GM18511 (cell line): ENCODE results near the gene POLL.
A peak's percentile ranks its signal among the peaks of the same experiment; 100 is the strongest.

Source experiments
- ATAC-seq: cut with Tn5 transposase; IDR thresholded peaks from one replicate; pipeline ENCODE4 v1.9.1; 2021; ENCODE audit warnings: mild to moderate bottlenecking, moderate library complexity; ENCODE audit not compliant: unreplicated experiment

POLL gene

DNA sequence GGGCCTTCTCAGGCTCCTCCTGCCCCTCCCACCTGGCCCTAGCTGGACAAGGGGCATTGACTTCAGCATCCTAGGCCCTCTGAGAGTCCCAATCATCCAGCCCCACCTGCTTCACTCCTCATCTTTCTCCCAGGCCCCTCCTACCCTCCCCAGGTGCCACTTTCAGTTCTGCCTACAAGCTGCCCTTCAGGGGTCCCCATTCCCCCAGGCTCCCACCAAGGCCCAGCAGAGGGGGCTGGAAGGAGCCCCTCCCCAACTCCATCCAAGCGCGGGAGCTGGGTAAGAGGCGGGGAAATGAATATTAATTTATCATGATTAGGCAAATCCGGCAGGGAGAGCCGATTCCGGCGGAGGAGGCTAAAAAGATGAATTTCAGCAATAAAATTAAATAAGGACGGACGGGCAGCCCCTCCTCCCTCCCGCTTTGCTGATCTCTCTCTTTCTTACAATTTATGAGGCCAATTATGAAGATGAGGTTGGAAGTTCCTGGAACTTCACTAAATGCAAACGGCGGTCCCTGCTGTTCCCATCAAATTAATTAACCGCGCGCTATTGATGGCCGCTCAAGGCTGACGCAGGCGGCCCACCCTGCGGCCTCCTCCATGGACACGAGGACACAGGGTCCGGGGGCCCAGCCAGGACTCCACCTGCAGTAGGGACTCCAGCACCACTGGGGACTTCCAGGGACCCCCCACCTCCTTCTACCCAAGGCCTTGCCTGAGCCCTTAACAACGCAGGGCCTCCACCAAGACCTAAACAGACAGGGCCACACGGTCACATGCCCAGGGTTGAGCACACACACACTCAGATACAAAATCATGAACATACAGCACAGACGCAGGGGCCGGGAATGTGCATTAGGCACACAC is 13.9 kb downstream of the POLL start:
- no peak for ATAC-seq

DNA sequence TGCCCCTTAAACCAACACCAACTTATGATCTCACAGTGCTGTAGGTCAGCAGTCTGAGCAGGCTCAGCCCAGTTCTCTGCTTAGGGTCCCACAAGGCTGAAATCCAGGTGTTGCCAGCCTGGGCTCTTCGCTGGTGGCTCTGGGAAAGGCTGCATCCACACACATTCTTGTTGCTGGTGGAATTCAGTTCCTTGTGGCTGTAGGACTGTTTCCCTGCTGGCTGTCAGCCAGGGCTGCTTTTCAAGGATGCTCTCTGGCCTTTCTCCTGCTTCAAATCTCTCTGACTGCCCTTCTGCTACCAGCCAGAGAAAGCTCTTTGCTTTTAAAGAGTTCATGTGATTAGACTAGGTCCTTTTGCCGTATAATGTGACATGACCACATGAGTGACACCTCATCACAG is 15.3 kb downstream of the POLL start:
- no peak for ATAC-seq

DNA sequence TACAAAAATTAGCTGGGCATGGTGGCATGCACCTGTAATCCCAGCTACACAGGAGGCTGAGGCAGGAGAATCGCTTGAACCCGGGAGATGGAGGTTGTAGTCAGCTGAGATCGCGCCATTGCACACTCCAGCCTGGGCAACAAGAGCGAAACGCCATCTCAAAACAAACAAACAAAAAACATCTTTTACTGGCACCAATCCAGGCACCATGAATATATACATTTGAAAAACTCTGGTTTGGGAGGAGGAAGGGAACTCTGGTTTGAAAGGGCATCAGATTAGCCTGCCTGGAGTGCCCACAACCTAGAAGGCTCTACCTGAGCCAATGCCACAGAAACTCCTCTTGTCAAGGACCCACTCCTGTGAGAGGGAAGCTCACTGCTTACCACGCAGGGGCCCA is 15.9 kb downstream of the POLL start:
- no peak for ATAC-seq

DNA sequence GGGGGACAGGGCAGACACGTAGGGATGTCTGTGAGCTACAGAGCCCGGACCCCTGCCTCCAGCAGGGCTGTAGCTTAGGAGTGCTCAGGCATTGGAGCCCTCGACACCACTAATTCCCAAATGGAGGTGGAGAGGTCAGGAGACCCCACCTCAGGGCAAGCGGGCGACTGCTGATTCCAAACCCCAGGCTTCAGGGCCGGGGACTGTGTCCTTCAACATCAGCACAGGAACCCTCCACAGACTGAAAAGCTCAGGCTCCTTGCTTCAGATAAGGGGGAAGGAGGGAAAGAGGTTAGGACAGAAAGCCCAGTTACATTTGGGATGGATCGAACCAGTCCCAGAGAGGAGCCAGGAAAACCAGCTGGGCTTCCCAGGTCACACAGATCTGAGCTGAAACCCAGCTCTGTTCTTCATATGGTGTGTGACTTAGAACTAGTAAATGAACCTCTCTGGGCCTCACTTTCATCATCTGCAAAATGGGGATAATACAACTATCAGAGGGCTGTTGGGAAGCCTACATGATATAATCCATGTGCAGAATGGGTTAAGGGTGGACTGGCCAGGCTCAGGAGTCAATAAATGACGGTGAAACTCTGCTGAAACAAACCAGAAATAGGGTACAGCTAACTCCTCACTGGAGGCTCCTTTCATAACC is 16.7 kb downstream of the POLL start:
- ATAC-seq = no peak

DNA sequence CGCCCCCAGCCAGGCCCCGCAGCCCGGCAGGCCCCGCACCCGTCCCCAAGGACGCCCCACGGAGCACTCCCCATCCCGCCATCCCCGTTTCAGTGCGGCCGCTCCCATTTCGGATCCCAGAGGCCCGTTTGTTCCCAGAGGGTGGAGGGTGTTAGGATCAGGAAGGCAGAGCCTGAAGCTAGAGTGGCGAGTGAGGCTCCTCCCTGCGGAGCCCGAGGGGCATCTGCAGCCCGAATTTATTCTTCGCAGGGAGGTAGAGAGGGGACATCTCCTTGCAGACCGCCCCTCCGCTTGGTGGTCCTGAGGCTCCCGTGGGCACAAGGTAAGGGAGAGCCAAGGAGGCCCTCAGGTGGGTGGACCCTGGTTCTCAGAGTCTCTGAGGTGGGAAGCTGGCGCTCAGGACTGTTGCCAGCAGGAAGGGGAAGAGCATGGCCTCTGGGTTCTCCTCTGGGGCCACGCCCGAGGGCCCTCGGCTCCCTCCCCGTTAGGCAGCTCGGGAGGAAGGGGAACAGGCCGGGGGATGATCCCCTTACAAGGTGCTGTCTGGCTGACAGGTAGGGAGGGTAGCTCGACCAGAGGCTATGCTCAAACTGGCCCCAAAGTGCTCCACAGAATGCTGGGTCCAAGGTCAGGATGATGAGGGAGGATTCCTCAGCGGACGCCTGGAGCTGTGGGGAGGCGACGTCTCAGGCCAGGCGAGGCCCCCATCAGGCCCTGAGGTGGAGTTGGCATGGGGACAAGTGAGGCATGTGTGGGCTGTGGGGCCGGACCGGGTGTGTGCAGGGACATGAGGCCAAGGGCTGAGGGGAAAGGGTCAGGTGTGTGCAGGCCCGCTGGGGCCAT is 17.4 kb downstream of the POLL start:
- peak; percentile 16 for ATAC-seq

DNA sequence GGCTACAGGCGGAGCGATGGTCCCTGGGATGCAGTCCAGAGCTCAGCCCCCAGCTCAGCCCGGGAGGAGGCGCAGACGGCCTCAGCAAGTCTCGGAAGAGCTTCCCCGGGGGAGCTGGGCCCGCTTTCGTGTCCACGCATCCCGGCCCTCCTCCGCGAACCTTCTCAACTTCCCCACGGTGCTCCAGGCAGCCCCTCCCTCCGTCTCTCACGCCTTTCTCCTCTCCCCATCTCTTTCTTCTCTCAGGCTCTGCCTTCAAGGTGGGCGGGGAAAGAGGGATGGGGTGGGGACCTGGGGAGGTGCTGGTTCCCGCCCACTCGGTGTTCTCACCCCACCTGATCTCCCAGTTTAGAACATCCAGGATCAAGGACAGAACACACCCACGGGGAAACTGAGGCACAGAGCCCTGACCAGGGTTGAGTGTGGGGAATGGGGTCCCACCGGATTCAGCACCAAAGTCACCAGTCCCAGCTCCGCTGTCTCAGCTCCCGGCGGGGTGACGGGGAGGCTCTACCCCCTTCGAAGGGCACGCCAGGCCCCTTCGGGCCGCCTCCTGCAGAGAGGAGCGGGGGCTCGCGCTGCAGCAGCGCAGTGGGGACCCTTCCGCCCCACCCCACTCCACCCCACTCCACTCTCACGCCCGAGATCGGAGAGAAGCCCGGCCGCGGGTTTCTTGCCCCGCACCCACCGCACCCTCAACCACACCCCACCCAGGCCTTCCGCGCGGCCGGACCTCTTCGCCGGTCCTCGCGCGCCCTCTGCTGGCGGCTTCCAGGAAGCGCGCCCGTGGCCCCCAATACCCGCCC is 18.2 kb downstream of the POLL start:
- ATAC-seq = peak; percentile 68

DNA sequence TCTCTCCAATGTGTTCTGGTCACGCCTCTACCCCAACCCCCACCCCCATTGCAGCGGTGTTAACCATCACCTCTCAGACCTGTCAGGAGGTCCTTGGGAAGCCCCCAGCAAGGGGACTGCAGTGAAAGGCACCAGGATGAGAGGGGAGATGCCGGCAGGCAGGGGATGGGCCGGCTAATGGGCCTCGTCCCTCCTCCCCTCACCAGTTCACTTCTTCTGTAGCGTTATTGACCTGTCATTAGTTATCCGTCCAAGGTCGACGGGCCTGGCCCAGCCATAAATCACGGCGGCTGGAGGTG is 18.8 kb downstream of the POLL start:
- ATAC-seq = no peak

DNA sequence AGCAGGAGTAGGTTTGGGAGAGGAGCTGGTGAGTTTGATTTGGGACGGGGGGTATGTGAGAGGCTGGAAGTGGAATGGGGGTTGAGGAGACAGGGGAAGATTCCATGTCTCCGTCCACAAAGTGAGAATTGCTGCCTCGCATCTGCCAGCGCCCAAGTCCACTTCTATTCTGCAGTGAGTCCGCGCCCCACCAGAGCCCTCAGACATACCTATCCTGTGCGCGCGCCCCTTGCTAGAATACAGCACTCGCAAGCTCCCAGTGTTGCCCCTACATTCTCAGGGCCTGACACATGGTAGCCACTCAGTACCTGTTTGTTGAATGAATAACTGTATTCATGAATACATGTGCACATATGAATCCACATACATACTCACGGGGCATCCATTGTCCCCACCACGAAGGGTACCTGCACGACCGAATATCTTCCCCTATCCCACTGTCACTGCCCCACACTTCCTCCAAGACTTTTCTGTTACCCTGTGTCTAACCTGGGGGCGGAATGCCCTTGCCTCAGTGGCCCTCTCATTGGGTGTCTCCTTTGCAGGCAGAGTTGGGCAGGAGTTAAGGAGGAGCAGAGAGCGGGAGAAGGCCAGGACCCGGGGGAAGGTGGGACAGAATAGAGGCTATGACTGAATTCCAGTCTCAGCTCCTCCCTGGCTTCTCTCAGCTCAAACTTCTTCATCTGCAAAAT is 19.9 kb downstream of the POLL start:
- no peak for ATAC-seq

DNA sequence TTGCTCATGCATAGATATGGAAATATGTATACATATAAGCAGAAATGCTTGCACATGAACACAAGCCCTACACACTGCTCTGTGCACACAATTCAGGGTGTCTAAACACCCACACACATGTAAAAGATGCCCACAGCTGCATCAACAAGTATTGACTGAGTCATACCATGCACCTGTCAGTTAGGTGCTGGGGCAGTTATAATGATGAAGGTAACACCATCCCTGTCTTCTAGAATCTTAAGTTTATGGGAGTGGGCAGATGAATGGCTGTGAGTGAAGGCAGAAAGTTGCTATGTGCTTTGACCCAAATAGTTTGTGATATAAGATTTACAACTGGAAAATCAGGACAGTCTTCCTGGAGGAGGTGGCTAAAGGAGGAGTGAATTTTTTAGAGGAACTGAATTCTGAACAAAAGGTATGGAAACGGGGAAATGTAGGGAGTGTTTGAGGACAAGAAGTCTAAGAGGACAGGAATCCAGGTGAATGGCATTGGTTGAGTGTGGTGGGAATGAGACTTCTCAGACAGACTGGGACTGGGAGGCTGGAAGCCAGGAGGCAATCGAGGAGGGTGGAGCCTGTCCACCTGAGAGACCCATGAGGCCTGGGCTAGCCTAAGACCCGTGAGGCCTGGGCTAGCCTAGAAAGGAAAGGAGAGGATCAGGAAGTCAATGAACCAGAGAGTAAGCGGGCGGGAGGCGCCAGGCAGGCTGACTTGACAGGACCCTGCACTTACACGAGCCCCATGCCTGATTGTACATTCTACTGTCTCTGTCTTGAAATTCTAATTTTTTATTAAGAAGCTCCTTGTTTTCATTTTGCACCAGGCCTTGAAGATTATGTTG is 20.7 kb downstream of the POLL start:
- no peak for ATAC-seq

DNA sequence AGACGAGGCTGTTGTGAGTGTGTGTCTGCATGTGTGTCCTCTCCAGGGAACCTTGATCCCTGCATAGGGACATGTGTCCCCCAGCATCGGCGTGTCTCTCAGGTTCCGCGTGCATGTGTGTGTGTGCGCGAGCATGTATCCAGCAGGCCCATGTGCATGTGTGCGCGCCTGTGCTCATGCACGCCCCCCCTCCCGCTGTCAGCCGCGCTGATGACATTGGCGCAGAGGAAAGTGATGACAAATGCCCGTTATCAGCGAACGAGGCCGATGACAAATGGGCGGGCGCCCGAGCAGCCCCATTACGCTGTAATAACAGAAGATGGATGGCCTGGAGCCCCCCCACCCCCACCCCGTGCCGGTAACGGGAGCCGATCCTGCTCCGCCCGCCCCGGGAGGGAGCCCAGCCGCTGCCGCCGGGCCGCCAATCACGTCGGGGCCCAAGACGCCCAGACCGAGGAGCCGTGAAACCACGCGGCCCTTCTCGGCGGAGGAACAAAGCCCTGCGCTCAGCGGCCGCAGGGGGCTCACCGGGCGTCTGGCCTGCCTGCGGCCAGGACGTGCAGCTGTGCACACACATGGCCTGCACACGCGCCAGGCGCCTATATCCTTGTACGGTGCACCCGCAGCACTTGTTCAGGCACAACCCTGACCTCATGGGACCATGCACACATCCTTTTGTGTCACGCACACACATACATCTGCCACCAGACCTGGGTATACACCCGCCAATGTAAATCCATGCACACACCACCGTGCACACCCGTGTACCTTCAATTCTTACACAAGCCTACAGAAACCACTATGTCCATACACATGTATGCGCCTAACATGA is 21.5 kb downstream of the POLL start:
- no peak for ATAC-seq

DNA sequence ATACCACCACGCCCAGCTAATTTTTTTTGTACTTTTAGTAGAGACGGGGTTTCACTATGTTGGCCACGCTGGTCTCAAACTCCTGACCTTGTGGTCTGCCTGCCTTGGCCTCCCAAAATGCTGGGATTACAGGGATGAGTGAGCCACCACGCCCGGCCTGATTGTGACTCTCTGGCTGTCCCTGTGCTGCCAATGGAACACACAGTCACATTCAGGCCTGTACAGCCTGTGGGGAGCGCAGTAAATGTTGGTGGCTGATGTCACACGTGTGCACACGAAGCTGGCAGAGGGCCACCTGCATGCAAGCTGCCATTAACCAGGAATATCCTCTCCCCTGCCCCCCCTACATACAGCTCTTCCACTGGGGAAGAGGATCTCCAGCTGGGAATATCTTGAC is 22.1 kb downstream of the POLL start:
- no peak for ATAC-seq

DNA sequence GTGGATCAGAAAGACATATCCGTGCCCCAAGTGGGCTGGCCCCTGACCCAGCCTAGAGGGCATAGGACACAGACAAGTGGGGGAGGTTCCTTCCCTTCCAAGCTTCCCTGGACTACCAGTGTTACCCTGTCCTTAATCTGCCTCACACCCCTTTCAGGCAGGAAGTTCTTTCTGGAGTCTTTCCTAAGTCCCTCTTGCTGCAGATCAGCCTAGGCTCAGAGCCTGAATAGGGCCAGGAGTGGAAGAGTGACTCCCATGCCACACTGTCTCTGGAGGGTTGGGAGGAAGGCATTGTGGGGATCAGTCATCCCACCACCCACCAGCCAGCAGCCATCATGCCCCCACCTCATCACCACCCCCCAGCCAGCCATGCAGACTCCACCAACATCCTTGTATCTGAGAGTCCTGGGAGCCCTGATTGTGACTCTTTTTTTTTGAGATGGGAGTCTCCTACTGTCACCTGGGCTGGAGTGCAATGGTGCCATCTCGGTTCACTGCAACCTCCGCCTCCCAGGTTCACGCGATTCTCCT is 22.6 kb downstream of the POLL start:
- ATAC-seq = no peak

DNA sequence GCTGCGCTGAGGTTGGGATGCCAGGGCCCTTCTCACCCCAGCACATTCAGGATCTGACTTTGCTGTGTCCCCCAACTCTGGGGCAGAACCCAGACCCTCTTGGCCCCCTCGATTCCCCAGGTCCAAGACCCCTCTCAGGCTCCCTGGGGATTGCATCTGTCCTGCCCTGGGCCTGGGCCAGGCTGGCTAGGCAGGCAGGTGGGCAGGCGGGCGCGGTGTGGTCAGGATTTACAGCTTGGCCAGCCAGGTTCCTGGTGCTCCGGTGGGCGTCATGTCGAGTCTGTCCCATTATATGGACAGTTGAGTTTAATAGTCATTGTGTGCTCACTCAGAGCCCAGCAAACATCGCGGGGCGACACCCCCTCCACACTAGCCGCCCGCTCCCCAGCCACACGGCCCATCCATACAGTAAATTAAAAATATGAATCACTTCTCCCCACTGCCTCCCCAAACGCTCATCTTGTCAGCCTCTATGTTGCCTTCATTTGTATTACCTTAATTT is 23.5 kb downstream of the POLL start:
- no peak for ATAC-seq

DNA sequence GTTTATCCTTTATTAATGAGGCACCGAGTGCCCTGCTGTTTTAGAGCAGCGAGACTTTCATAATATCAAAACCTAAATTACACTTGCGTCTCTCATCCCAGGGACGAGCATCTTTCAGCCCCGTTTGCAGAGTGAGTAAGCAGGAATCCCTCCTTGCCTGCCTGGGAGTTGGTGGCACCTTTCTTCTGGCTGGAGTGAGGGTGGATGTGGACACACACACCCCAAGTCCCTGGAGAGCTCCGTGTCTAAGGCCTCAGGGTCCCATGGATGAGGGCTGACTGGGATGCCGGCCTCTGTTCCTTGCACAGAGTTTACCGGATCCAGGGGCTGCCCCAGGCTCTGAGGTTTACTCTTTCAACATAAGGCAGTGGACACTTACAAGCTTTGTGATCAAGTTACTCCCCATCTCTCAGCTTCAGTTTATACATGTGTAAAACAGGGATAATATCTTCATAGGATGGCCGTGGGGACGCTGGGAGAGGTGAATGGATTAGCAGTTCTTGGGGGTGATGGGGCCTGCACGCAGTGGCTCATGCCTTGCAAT is 24.5 kb downstream of the POLL start:
- ATAC-seq = no peak

DNA sequence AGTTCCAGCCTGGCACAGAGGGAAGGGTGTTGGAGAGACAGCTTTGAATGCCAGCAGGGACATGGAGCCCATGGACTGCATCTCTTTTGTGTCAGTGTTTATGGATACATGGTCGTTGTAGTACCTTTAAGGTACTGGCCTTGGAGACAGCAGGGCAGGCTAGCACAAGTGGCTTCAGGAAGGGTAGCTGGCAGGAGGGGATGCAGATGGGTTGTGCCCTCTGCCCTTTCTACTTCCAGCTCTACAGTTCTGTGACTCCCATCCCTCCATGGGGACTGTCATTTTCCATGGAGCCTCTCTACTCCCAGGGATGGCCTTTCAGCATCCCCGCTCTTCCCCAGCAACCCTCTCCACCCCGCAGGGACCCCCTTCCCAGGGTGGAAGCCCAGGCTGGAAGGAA is 25.1 kb downstream of the POLL start:
- ATAC-seq = no peak

DNA sequence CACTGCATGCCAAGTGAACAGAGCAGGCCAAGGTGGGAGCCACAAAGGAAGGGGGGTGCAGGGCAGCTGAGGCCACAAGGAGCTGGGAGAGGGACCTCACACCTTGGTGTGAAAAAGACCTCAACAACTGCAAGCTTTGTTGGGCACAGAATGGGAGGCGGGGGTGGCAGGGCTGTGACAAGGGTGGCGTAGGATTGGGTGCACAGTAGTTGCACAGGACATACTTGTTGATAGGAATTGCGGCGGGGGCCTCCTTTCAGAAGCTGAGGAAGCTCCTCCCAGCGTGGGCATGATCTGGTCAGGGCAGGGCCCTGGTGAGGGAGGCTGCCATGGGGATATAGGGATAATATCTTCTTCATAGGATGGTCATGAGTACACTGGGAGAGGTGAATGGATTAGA is 25.8 kb downstream of the POLL start:
- no peak for ATAC-seq

DNA sequence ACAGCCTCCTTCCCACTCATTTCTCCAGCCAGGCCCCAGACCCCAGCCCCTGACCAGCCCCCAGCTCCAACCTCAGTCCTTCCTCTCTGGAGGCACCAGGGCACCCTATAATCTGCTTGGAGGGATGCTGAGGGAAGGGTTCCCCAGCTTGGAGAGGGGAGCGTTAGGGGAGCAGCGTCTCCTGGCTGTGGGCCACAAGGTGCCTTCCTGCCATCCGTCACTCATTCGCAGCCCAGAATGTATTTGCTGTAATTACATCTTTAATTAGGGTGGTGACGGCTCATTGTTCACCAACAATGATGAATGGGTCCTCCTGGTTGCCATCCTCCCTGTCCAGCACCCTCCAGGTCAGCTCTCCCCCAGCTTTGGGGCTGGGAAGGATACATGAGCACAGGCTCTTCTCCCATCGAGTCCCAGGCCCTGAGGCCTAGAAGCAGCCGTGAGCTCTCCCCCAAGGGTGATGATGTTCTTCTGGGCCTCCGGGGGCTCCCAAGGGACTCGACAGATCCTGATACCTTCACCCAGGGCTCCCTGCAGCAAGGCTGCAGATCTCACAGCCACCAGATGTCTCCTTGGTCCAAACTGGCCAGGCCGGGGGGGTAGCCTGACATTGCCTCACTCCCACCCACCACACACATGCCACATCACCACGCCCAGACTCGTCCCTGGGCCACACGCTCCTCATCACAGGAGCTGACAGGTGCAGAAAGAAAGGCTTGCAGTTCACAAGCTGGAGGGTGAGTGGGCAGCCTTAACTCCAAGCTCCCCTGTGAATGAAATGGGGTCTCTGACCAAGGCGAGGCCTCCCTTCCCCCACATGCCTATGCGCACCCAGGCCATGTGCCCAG is 26.8 kb downstream of the POLL start:
- ATAC-seq = no peak
